ENCODE measurements around the gene TMEM131L.
"Not testable (repeated sequence)": the region's sequence is repeated elsewhere in the genome, so short reads cannot be mapped to it uniquely, and the experiment has no call there.

TMEM131L gene

DNA sequence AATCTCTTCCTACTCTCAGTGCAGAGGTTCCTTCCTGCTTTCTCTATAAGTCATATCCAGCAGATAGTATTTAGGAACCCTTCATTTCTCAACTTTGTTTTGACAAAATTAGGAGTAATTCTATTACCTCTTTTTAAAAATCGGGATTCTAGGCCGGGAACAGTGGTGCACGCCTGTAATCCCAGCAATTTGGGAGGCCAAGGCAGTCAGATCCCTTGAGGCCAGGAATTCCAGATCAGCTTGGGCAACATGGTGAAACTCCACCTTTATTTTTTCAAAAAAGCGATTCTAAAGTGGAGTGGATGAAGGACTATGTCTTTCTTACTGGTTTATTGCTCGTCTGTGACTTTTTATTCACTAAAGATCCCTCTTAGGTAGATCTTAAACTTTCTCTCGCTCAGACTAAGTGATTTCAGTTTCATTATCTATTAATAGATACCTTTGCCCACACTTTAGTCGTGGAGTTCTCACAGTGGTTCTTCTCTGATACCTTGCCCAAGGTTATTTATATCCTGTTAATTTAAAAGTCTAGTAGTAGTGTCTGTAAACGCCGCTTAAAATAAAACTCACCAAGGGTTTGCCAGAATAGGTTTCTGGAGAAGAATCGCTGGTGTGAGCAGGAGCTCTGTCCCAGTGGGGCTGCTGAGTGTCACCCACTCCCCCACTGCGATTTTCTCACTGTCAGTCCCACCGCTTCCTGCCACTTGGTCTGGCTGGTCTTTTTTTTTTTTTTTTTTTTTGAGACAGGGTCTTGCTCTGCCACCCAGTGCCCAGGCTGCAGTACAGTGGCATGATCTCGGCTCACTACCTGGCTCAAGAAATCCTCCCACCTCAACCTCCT, 27.0 kb upstream of the TMEM131L start:
- H3K36me3 Mint-ChIP-seq = no peaks in the 10 kb centered on the region
- H3K27me3 Mint-ChIP-seq = no peaks in the 10 kb centered on the region
- peaks cover 54% of the 10 kb centered on the region for H3K4me1 Mint-ChIP-seq
- H3K9me3 Mint-ChIP-seq = no peaks in the 10 kb centered on the region
- peak overlapping the region; percentile 91 for H3K27ac Mint-ChIP-seq
- ATAC-seq = peak; percentile 76
- peak overlapping the region; percentile 79 for H3K4me3 Mint-ChIP-seq

- ATAC-seq = peak; percentile 6
- Mint-ChIP-seq H3K36me3 (no peaks in the 10 kb centered on the region), H3K27ac (peak overlapping the region; percentile 91), H3K9me3 (no peaks in the 10 kb centered on the region), H3K4me1 (peaks cover 48% of the 10 kb centered on the region), H3K27me3 (no peaks in the 10 kb centered on the region), H3K4me3 (peak overlapping the region; percentile 79)
These were observed 26.3 kb upstream of the TMEM131L start for GRCh38 chr4:153439831-153440230.

- H3K9me3 Mint-ChIP-seq = no peaks in the 10 kb centered on the region
- H3K27me3 Mint-ChIP-seq = no peaks in the 10 kb centered on the region
- H3K27ac Mint-ChIP-seq = peak overlapping the region; percentile 91
- ATAC-seq = peak; percentile 76
- peak overlapping the region; percentile 79 for H3K4me3 Mint-ChIP-seq
- H3K4me1 Mint-ChIP-seq = peaks cover 48% of the 10 kb centered on the region
- no peaks in the 10 kb centered on the region for H3K36me3 Mint-ChIP-seq
These were observed 25.7 kb upstream of the TMEM131L start for GRCh38 chr4:153440475-153440874.

DNA sequence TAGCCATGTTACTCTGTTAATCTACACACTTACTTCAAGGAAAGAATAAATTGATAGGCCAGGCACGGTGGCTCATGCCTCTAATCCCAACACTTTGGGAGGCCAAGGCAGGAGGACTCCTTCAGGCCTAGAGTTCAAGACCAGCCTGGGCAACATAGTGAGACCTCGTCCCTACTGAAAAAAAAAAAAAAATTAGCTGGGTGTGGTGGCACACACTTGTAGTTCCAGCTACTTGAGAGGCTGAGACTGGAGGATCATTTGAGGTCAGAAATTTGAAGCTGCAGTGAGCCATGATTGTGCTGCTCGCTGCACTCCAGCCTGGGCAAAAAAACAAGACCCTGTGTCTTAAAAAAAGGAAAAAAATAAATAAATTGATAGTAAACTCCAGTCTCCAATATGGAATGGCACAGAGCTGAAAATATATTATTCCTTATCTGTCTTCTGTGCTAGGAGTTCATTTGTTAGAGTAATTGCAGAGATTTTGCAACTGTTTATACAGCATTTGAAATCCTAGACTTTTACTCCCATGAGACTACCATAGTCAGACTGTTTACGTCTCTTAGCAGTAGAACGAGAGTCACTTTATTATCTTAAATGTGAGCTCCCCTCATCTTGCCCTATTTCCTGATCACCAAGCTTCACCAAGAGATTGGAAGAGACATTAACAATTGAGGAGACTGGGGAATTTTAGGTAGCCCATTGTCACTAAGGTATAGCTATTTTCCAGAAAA, 18.8 kb upstream of the TMEM131L start:
- Mint-ChIP-seq H3K27me3 (no peaks in the 10 kb centered on the region), H3K9me3 (no peaks in the 10 kb centered on the region), H3K4me1 (peaks cover 19% of the 10 kb centered on the region), H3K36me3 (no peaks in the 10 kb centered on the region), H3K4me3 (no peak overlapping the region), H3K27ac (peak overlapping the region; percentile 15)
- ATAC-seq = no peak

- Mint-ChIP-seq H3K36me3 (no peaks in the 10 kb centered on the region), H3K27me3 (no peaks in the 10 kb centered on the region), H3K9me3 (no peaks in the 10 kb centered on the region), H3K4me1 (peaks cover 19% of the 10 kb centered on the region), H3K4me3 (no peak overlapping the region), H3K27ac (peak overlapping the region; percentile 15)
- no peak for ATAC-seq
These were observed 18.0 kb upstream of the TMEM131L start for GRCh38 chr4:153448003-153448731.

GRCh38 chr4:153449338-153449737, 16.8 kb upstream of the TMEM131L start:
- H3K4me1 Mint-ChIP-seq = peaks cover 19% of the 10 kb centered on the region
- H3K9me3 Mint-ChIP-seq = no peaks in the 10 kb centered on the region
- H3K27me3 Mint-ChIP-seq = no peaks in the 10 kb centered on the region
- no peak for ATAC-seq
- H3K27ac Mint-ChIP-seq = peak overlapping the region; percentile 81
- H3K36me3 Mint-ChIP-seq = no peaks in the 10 kb centered on the region
- no peak overlapping the region for H3K4me3 Mint-ChIP-seq

DNA sequence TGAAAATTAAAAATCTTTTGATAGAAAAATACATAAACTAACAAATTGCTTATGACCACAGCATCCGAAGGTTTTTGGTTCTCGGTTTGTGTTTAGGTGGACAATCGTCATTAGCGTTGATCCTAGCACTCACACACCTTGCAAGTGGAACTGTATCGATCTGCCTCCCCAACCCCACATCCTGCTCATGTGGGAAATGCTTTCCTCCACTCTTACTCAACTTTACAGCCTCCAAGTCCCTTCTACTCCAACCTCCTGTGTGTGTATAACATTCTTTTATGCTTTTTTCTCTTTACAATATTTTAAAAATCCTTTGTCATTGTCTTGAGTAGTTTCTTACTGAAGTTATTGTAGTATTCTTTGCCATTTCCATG, 15.6 kb upstream of the TMEM131L start:
- H3K27me3 Mint-ChIP-seq = no peaks in the 10 kb centered on the region
- no peaks in the 10 kb centered on the region for H3K9me3 Mint-ChIP-seq
- peak overlapping the region; percentile 81 for H3K27ac Mint-ChIP-seq
- ATAC-seq = no peak
- H3K4me3 Mint-ChIP-seq = no peak overlapping the region
- H3K4me1 Mint-ChIP-seq = peaks cover 19% of the 10 kb centered on the region
- no peaks in the 10 kb centered on the region for H3K36me3 Mint-ChIP-seq

DNA sequence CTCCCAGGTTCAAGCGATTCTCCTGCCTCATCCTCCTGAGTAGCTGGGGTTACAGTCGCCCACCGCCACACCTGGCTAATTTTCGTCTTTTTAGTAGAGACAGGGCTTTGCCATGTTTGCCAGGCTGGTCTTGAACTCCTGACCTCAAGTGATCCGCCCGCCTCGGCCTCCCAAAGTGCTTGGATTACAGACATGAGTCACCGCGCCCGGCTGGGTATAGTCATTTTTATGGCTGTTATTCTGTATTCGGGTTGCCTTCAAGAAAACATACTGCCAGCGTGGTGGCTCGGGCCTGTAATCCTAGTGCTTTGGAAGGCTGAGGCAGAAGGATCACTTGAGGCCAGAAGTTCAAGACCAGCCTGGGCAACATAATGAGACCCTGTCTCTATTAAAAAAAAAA, 15.0 kb upstream of the TMEM131L start:
- not testable (repeated sequence) for H3K27me3 Mint-ChIP-seq, H3K9me3 Mint-ChIP-seq, H3K36me3 Mint-ChIP-seq, H3K4me3 Mint-ChIP-seq, ATAC-seq
- Mint-ChIP-seq H3K4me1 (peaks cover 19% of the 10 kb centered on the region), H3K27ac (peak overlapping the region; percentile 81)

GRCh38 chr4:153451911-153452657, 14.1 kb upstream of the TMEM131L start:
- Mint-ChIP-seq H3K27me3 (no peaks in the 10 kb centered on the region), H3K27ac (peak overlapping the region; percentile 31), H3K4me1 (peaks cover 19% of the 10 kb centered on the region), H3K9me3 (no peaks in the 10 kb centered on the region), H3K36me3 (no peaks in the 10 kb centered on the region), H3K4me3 (no peak overlapping the region)
- no peak for ATAC-seq

DNA sequence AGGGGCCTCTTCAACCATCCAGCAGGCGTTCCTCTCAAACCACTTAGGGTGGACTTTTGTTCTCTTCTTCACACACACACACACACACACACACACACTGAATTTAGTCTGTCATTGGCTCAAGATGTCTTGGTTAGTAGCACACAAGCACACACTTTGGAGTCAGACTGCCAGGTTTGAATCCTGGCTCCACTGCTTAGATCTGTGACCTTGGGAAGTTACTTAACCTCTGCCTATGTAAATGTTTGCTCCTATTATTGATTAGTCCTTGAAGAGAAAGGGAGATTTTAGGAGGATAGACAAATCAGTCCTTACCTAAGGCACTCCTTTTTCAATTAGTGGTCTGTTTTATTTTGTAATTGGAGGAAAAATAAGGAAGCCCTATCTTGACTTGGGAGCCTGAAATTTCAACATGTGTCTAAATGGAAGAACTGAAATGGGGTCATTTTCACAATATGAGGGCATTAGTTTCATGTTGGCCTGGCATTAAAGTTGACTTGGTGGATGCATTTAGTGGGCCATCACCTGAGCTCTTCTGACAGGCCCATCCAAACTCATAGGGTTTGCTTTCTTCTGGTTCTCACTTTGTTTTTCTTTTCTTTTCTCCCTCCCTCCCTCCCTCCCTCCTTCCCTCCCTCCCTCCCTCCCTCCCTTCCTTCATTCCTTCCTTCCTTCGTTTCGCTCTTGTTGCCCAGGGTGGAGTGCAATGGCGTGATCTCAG, 13.3 kb upstream of the TMEM131L start:
- Mint-ChIP-seq H3K27ac (peak overlapping the region; percentile 31), H3K4me1 (peaks cover 19% of the 10 kb centered on the region), H3K9me3 (no peaks in the 10 kb centered on the region), H3K36me3 (no peaks in the 10 kb centered on the region), H3K27me3 (no peaks in the 10 kb centered on the region), H3K4me3 (no peak overlapping the region)
- no peak for ATAC-seq

DNA sequence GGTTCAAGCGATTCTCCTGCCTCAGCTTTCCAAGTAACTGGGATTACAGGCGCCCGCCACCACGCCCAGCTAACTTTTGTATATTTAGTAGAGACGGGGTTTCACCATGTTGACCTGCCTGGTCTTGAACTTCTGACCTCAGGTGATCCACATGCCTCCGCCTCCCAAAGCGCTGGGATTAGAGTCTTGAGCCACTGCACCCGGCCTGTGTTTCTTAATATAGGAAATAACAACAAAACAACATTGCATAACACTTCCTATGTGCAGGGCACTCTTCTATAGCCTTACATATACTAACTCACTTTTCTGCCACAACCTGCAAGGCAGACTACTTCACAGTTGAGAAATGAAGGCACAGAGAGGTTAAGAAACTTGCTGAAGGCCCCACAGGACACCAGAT, 12.8 kb upstream of the TMEM131L start:
- Mint-ChIP-seq H3K27ac (no peak overlapping the region), H3K27me3 (no peaks in the 10 kb centered on the region), H3K4me1 (peaks cover 19% of the 10 kb centered on the region), H3K4me3 (no peak overlapping the region), H3K9me3 (no peaks in the 10 kb centered on the region), H3K36me3 (no peaks in the 10 kb centered on the region)
- ATAC-seq = no peak

- H3K27ac Mint-ChIP-seq = no peak overlapping the region
- no peaks in the 10 kb centered on the region for H3K36me3 Mint-ChIP-seq
- no peak for ATAC-seq
- no peaks in the 10 kb centered on the region for H3K27me3 Mint-ChIP-seq
- no peak overlapping the region for H3K4me3 Mint-ChIP-seq
- H3K4me1 Mint-ChIP-seq = peaks cover 10% of the 10 kb centered on the region
- H3K9me3 Mint-ChIP-seq = no peaks in the 10 kb centered on the region
These were observed 7.2 kb upstream of the TMEM131L start for GRCh38 chr4:153458969-153459368.

- ATAC-seq, H3K27me3 Mint-ChIP-seq, H3K9me3 Mint-ChIP-seq, H3K4me3 Mint-ChIP-seq, H3K27ac Mint-ChIP-seq, H3K36me3 Mint-ChIP-seq: not testable (repeated sequence)
- peaks cover 26% of the 10 kb centered on the region for H3K4me1 Mint-ChIP-seq
These were observed 4.6 kb upstream of the TMEM131L start for GRCh38 chr4:153461549-153461948.

DNA sequence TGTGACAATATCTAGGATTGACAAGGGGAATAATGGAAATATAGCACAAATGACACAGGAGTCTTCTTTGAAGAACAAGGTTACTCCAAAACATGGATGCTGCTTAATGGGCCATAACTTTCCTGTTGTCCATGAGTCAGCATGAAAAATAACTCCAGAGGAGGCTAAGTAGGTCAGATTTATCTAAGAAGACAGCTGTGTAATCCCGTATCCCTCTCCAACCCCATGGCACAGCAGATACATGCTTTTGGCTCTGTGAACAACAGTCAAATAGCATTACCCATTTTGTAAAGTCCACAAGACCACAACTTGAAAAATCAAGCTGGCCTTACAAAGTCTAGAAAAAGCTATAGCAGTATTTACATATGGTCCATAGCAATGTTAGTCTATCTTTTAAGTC, 2.1 kb upstream of the TMEM131L start:
- Mint-ChIP-seq H3K9me3 (no peaks in the 10 kb centered on the region), H3K27me3 (no peaks in the 10 kb centered on the region), H3K4me1 (peaks cover 37% of the 10 kb centered on the region), H3K4me3 (no peak overlapping the region), H3K27ac (no peak overlapping the region), H3K36me3 (peaks cover 12% of the 10 kb centered on the region)
- ATAC-seq = no peak
